Panc1 (cell line): ENCODE data around the gene CXXC1.

Experiments
- CTCF ChIP-seq: fragments of 450-650 bp; IDR thresholded peaks from 2 replicates; pipeline ENCODE4 v1.5.1; 2017; ENCODE audit warnings: mild to moderate bottlenecking
- POLR2AphosphoS5 ChIP-seq: IDR thresholded peaks from 2 replicates; pipeline ENCODE4 v1.6.1; 2012; ENCODE audit warnings: mild to moderate bottlenecking, low read depth, low read length, moderate library complexity
- REST ChIP-seq, 2 experiments: IDR thresholded peaks; 2 replicates each; pipeline ENCODE4 v1.6.1; 2011 to 2012; ENCODE audit warnings: low read depth in 2 of 2, control low read depth in 1 of 2, low read length in 1 of 2, mild to moderate bottlenecking in 1 of 2, moderate library complexity in 1 of 2; ENCODE audit not compliant: insufficient read depth in 1 of 2

GRCh38 chr18:50284255-50284885 lies 3.1 kb downstream of the CXXC1 start:
- no peak for TF ChIP-seq POLR2AphosphoS5
- TF ChIP-seq CTCF = no peak
- no peak for TF ChIP-seq REST (IDR thresholded peaks at IDR 0.05; ENCODE audit: insufficient read depth in 1 of 2, low read depth in 2 of 2, low read length in 1 of 2)
